GM11168 (cell line): ENCODE data around the gene SPOP.
"Not testable (repeated sequence)": the region's sequence is repeated elsewhere in the genome, so short reads cannot be mapped to it uniquely, and the experiment has no call there.

Experiments used
- in situ Hi-C: fragments of 300-500 bp; cut with MboI; formaldehyde crosslinking; loops from one replicate; pipeline ENCODE4 v1.12.0; 2022; ENCODE audit warnings: low sequenced_read_pairs; ENCODE audit not compliant: unreplicated experiment

The SPOP gene

DNA sequence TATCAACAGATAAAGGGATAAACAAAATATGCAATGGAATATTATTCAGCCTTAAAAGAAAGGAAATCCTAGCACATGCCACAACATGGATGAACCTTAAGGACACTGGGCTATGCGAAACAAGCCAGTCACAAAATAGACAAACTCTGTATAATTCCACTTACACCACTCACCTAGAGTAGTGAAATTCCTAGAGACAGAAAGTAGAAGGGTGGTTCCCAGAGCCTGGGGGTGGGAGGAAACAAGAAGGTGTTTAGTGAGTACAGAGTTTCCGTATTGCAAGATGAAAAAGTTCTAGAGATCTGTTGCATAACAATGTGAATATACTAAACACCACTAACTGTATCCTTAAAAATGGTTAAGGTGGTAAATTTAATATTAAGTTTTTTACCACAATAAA, 10.0 kb downstream of the SPOP start:
- in situ Hi-C loops: no loop called here

DNA sequence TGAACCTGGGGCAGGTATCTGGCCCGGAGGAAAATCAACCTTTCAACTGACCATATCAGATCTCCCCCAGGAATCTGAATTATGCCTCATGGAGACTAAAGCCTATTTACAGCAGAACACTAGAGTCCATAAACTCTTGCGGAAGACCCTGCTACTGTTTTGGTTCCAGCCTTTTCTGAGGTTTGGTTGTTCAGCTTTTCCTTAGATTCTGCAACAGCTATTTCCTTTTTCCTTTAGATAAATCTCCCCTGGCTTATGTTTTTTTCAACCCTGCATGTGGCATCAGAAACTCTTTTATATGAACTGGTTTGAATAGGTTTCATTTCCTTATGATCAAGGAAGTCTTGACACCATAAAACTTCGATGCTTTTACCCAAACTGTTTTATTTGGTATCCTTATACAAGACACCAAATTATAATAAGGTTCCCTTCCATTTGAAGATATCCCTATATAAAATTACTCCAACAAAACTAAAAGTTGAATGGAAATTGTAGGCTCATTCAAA, 13.1 kb downstream of the SPOP start:
- in situ Hi-C loops: no loop called here

DNA sequence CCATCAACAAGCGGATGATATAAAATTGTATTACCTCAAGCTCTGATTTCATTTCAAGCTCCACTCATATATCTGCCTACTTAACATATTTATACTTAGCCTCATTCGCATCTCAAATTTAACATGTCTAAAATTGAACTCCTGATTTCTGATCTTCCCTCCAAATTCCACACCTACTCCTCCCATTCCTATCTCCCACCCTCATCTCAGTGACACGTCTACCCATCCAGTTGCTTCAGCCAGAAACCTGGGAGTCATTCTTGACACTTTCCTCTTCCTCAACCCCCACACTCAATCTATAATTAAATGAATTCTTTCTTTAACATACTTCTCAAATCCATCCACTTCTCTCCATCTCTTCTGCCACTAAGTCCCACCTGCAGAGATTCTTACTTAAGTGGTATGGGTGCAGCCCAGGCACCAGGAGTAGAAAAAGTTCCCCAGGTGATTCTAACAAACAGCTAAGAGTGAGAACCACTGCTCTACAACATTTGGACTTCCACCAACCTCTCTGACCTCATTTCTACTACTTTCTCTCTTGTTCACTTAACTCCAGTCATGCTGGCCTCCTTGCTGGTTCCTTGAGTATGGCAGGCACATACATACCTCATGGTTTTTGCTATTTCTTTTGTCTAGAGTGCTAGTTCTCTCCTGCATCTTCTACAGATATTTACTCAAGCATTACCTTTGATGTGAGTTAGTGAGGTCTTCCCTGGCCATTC, 18.1 kb downstream of the SPOP start:
- in situ Hi-C loops: no loop called here

DNA sequence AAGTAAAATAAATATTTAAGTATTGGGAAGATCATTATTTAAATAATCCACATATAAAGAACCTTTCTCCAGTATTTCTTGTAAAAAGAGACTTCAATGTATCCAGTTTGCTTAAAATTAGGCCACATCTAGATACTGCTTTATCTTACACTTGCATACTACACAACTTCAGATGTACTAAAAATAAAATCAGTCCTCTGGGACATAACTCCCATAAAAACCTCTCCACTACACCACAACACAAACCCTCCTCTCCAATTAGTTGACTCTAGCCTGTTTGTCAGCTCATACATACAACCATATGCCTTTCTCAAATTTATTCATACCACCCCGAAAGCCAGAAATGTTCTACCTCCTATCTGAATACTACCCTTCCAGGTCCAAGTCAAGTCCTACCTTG, 21.6 kb downstream of the SPOP start:
- in situ Hi-C loops: no loop called here

DNA sequence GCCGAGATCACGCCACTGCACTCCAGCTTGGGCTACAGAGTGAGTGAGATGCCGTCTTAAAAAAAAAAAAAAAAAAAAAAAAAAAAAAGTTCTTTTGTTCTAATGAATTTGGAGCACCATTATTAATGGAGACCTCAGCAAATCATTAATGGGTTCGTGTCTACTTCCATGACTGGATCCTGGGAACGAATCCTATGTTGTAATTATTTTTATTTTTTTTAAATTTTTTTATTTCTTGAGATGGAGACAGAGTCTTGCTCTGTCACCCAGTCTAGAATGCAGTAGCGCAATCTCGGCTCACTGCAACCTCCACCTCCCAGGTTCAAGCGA, 30.7 kb downstream of the SPOP start:
- in situ Hi-C loops: no loop called here

DNA sequence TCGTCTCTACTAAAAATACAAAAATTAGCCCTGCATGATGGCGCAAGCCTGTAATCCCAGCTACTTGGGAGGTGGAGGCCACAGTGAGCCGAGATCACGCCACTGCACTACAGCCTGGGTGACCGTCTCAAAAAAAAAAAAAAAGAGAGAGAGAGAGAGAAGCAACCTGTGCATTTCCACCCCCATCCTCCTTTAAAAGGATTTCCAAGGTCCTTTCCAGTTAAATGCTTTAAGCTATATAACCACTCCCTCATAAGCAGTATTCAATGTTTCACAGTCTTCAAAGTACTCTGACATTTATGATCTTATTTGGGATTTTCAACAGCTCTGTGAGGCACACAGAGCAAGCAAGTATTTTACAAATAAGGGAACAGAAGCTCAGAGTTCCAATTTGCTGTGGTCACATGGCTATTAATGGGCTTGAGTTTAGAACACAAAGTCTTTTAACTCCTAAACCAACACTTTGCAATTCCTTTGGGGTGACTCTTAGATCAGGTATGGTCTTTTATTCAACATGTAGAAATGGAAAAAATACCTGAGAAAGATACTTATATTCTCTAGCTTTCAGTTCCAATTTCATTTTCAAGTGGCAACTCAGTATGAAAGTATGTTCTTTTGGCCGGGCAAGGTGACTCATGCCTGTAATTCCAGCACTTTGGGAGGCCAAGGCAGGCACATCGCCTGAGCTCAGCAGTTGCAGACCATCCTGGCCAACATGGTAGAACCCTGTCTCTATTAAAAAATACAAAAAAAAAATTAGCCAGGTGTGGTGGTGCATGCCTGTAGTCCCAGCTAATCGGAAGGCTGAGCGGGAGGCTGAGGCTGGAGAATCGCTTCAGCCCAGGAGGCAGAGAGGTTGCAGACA, 31.3 kb downstream of the SPOP start:
- in situ Hi-C loops: no loop called here

DNA sequence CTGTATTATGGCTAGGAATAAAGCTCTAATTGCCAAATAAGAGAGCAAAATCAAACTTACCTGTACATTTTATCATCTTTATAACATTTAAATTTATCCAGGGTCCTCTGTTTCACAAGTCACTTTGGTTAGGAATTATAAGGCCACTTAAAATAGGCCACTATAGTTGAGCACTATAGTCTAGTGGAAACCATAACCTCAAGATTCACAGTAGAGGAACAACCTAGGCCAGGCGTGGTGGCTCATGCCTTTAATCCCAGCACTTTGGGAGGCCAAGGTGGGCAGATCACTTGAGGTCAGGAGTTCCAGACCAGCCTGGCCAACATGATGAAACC, 31.9 kb downstream of the SPOP start:
- in situ Hi-C loops: not testable (repeated sequence)

DNA sequence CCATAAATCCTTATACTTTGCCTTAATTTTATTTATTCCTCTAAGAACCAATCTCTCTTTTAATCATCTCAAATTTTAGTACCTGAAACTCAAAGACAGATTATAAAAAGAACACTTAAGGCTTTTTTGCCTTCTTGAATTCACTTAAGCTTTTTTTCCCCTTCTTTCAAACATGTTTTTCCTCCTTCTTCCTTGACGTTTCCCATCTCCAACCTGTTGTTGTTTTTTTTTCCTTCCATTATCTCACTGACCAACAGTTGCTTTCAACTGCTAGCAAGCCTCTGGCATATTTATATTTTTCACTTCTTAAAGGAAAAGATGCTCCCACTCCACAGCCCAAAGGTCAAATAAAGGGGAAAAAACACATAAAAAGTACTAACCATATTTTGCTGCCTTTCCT, 32.2 kb downstream of the SPOP start:
- in situ Hi-C loops: no loop called here

DNA sequence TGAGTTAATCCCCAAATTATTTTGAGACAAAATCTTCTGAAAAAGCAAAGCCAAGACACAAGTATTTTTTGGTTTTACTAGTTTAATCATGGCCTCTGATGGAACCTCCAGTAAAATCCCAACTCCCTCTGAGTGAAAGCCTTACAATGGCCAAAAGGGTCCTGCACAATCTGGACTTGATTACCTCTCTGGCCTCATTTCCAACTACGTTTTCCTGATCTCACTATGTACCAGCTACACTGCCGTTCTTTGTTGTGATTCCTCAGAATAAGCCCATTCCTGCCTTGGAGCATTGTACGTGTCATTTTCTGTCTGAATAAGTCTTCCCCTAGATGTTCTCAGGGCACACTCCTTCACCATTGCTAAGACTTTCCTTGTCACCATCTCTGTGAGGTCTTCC, 37.3 kb downstream of the SPOP start:
- in situ Hi-C loops: no loop called here

DNA sequence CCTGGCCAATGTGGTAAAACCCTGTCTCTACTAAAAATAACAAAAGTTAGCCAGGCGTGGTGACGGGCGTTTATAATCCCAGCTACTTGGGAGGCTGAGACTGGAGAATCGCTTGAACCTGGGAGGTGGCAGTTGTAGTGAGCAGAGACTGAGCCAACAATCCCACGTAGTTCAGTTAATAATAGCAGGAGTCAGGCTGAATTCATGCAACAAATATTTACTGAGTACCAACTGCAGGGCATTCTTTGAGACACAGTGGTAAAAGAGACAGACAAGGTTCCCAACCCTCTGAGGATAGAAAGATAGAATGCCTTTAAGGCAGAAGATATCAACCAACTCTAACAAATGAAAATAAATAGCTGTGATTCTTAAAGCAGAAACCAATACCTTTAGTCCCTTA, 39.1 kb downstream of the SPOP start:
- in situ Hi-C loops: no loop called here

DNA sequence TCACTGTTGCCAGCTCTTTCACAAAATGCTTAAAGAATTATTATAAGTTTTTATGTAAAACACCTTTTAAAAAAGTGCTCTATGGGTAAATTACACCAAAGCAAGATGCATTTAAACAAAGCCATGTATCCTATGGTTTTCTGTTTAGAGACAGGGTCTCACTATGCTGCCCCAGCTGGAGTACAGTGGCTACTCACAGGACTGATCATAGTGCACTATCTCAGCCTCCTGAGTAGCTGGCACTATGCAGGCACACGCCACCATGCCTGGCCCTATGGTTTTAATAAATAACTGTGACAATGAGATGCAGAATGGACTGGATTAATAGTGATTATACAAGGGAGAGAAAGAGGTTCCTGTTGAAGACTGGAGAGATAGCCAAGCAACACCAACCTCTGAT, 40.2 kb downstream of the SPOP start:
- in situ Hi-C loops: no loop called here

DNA sequence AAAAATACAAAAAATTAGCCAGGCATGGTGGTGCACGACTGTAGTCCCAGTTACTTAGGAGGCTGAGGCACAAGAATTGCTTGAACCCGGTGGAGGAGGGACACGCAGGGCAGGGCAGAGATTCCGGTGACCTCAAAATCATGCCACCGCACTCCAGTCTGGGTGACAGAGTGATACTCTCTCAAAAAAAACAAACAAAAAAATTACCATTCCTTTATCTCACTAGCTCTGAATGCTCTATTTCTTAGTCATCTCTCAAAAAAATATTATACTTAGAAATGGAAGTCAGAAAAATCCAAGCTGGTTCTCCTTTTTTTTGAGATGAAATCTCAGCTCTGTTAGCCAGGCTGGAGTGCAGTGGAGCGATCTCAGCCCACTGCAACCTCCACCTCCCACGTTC, 40.8 kb downstream of the SPOP start:
- in situ Hi-C loops: no loop called here

DNA sequence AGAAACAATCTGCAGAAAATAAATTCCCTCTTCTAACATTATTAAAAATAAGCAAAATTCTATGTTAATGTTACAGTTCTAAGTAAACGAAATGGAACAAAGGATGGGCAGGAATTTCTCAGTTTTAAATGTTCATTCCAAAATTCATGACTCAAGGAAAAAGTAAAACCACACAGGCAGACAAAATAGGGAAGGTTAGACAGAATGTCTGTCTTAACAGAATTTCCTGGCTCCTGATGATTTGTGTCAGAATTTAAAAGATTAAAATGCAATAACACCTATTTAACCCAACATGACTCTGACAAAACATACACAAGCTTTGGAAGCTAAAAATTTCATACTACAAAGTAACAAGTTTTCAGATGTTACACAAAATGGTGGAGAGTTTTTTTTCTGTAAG, 42.8 kb downstream of the SPOP start:
- in situ Hi-C loops: no loop called here

DNA sequence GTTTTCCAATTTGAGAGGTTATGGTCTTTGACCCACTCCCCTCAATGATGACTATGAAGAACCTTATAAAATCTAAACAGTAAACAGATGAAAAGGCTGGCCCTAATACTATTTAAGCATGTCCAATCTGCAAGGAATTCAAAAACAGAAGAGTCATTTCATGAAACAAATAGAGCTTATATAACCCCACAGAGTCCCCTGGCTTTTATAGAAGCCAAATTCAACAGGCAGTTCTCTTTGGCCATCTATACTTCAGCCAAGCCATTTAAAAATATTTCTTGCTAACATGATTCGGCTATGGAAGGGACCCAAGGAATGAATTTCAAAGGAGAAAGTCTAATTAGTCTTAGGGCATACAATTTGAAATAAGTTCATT, 43.4 kb downstream of the SPOP start:
- in situ Hi-C loops: no loop called here

DNA sequence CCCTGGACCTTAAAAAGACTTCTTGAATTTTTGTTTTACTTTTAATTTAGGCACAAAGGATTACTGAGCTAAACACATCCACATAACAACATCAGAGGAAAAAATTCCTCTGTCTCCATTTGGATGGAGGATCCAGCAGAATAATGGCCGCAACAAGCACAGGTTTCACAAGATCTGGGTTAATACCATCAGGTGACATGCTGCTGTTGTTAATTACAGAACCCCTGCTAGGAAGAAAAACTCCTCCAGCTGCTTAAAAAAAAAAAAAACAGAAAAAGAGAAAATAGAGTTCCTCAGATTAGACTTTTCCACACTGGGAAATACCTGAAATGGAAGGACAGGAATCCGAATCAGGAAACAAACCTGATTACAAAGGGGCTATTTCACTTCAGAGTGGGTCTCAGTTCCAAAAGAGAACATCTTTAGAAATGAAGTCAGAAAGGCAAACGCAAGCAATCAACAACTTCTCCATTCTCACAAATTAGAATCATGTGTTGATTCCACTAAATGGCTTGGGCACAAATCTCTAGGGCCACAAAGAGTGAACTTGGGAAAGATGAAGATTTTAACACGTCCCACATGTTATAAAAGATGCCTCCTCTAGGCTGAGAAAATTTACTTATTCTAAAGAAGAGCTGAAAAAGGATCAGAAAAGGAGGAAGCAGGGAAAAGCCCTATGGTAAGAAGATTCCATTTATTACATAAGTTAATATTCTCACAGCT, 44.0 kb downstream of the SPOP start:
- in situ Hi-C loops: no loop called here

DNA sequence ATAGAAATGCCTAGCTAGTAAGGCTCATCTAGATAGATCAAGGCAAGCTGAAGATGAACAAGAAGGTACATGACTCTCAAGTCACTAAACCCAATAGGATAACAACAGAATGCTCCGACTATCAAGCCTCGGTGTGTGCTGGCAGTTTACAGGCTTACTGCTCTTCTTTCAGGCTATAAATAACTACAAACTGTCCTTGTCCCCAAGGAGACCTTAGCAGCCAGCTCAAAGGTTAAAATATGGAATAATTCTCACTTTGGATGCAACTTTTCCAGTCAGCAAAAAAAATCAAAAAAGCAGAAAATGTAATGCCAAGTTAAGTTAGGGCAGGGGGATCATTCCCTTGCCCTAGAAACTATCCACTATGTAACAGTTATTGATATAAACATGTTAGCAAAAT, 44.6 kb downstream of the SPOP start:
- in situ Hi-C loops: no loop called here

DNA sequence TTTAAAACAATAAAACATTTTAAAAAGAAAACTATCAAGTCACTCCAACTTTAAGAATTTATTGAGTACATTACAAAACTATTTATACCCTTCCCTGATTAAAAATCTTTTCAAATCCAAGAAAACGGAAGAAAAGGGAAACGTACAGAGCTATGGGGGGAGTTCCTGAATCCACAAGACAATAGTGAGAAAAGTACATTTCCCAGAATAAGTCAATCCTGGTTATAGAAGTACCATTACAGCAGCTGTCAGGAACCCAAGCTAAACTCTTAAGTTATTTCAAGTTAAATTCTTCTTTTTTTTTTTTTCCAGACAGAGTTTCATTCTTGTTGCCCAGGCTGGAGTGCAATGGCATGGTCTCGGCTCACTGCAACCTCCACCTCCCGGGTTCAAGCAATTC, 45.7 kb downstream of the SPOP start:
- in situ Hi-C loops: no loop called here

DNA sequence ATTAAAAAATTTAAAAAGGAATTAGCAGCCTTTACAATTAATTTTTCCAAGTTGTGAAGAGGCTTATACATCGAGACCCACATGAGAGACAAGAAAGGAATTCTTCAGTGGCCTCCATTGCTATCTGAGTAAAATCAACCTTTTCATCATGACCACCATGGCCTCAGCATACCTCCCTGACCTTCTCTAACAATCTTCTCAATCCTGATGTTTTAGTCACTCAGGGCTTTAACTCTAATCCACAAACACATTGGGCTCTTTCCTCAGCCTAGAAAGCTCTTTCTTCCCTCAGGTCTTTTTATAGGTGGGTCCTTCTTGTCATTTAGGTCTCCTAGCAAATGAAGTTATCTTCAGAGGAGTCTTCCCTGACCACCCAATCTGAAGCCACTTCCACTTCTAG, 46.4 kb downstream of the SPOP start:
- in situ Hi-C loops: no loop called here

DNA sequence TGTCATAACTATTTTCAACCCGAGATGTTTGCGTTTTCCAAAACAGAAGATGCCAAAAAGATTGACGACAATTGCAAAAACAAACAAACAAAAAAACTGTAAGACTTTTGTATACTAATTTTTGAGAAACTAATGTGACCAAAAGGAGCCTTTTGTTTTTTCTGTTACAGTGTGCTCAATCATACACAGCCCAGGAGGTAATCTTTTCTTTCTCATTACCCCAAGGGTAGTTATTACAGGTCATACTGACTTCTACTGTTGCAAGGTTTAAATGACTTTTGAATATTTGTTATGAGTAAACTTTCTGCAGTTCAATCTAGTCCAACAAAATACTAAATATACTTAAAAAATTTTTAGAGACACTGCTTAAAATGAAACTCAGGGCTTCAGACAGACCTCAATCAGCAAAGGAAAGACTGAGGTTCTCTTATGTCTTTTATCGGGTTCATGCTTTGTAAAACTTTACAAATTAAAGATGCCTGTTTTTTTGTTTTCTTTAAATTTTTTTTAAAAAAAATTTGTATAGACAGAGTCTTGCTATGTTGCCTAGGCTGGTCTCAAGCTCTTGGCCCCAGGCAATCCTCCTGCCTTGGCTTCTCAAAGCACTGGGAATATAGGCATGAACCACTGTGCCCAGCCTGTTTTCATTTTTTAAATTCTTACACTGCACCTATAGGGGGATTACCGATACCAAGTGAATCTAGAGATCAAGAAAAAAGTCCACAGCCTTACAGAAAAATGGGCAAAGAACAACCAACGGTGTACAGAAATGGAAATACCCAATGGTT, 47.6 kb downstream of the SPOP start:
- in situ Hi-C loops: no loop called here

DNA sequence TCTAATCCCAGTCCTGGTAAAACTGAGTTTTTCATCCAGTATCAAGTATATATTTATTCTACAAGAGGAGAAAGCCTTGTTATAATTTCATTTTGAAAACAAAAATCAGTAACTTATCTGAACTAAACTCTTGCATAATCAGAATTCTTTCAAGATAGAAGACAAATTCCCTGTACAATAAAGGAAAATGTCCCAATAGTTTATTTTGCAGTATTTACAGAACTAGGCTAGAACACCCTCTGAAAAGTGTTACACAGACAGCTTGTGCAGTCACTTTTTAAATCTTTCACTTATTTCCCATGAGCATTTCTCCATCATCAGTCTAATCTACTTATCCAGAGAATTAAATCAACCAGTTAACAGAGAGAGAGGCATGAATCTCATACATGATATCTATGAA, 48.5 kb downstream of the SPOP start:
- in situ Hi-C loops: no loop called here

DNA sequence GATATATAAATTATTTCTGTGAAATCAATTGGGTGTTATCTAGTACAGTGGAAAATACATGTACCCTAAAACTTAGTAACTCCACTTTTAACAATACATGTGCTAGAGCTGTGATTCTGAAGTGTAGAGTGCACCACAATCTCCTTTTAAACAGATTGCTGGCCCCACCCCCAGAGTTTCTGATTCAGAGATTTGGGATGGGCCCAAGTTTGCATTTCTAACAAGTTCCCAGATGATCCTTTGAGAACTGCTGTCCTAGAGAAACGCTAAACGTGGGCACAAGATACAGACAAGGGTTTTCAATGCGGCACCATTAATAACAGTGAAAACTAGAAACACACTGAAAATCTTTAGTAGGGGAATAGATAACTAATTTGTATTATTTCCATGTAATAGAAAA, 53.0 kb downstream of the SPOP start:
- in situ Hi-C loops: no loop called here
